Peyer's patch (tissue), 4 donors: ENCODE results near the gene C6. TPM values are rescaled to one million over a fixed set of nuclear protein-coding genes. Genes with fewer than 3 reads are reported as not detected.
"Not testable (repeated sequence)": the region's sequence is repeated elsewhere in the genome, so short reads cannot be mapped to it uniquely, and the experiment has no call there.

Source experiments
- DNase-seq, 3 donors: peaks; one replicate each; pipeline ENCODE4 v3.0.0-alpha.2; 2017 to 2019
- H3K27ac ChIP-seq, 4 donors: fragments of 200-600 bp; sonication (generic); one replicate each; pipeline ENCODE4 v1.5.1; 2016 to 2019
- H3K27me3 ChIP-seq, 2 donors: fragments of 200-600 bp; sonication (generic); one replicate each; pipeline ENCODE4 v1.5.1; 2019
- H3K36me3 ChIP-seq, 3 donors: fragments of 200-600 bp; sonication (generic); one replicate each; pipeline ENCODE4 v1.5.1; 2016 to 2019
- H3K4me1 ChIP-seq, 4 donors: fragments of 200-600 bp; sonication (generic); one replicate each; pipeline ENCODE4 v1.5.1; 2016 to 2019
- H3K4me3 ChIP-seq, 4 donors: fragments of 200-600 bp; sonication (generic); 1 replicate in 3 of 4; 2 replicates in 1 of 4; pipeline ENCODE4 v1.5.1; 2016 to 2019; ENCODE audit warnings: mild to moderate bottlenecking in 1 of 4
- H3K9me3 ChIP-seq, 4 donors: fragments of 200-600 bp; sonication (generic); one replicate each; pipeline ENCODE4 v1.5.1; 2016 to 2019; ENCODE audit warnings: mild to moderate bottlenecking in 1 of 4
- POLR2A ChIP-seq, 2 donors: fragments of 450-650 bp; IDR thresholded peaks; one replicate each; pipeline ENCODE4 v1.5.1; 2017; ENCODE audit warnings: antibody characterized with exemption in 2 of 2, mild to moderate bottlenecking in 2 of 2, moderate library complexity in 2 of 2
- total RNA-seq, 4 donors: library from RNA; depleted of rRNA; stranded (reverse); fragments of >200 nt; gene quantifications; one replicate each; pipeline ENCODE4 v1.1.0, GENCODE V29; 2016
- TF ChIP-seq, protein P1 (sequence below), 6 experiments: fragments of 450-650 bp in 4 of 6; fragments of 200-600 bp in 2 of 6; sonication (generic) in 1 of 6; IDR thresholded peaks; one replicate each; pipeline ENCODE4 v1.5.1; 2017 to 2019; ENCODE audit warnings: antibody characterized with exemption in 6 of 6, mild to moderate bottlenecking in 3 of 6, moderate library complexity in 1 of 6

The C6 gene
- total RNA-seq, 4 donors from 2014 or later, result 1.5 to 4.2 (median 2.8) TPM; not detected in 1

DNA sequence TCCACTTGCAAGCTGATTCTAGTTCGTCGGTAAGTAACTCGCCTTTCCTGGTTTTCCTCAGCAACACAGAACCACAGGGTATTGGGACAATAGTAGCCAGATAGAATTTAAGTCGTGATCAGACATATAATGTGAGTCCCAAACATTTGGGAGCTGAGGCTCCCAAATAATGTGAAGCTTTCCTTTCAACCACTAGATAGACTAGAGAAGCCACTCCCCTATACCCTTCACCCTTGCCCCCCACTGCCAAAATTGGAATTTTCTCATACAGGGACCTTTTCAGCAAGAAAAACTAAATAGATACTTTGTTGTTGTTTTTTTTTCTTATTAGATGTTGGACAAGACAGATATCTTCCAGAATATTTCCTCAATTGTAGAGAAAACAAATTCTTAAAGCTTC, 1.9 kb downstream of the C6 start:
- no peak overlapping the region for H3K27ac ChIP-seq
- TF ChIP-seq POLR2A (IDR thresholded peaks at IDR 0.05), result no peak
- TF ChIP-seq, protein P1, sequence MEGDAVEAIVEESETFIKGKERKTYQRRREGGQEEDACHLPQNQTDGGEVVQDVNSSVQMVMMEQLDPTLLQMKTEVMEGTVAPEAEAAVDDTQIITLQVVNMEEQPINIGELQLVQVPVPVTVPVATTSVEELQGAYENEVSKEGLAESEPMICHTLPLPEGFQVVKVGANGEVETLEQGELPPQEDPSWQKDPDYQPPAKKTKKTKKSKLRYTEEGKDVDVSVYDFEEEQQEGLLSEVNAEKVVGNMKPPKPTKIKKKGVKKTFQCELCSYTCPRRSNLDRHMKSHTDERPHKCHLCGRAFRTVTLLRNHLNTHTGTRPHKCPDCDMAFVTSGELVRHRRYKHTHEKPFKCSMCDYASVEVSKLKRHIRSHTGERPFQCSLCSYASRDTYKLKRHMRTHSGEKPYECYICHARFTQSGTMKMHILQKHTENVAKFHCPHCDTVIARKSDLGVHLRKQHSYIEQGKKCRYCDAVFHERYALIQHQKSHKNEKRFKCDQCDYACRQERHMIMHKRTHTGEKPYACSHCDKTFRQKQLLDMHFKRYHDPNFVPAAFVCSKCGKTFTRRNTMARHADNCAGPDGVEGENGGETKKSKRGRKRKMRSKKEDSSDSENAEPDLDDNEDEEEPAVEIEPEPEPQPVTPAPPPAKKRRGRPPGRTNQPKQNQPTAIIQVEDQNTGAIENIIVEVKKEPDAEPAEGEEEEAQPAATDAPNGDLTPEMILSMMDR (IDR thresholded peaks at IDR 0.05), result no peak
- no peaks in the 10 kb centered on the region for H3K4me1 ChIP-seq
- H3K9me3 ChIP-seq, result no peaks in the 10 kb centered on the region
- H3K27me3 ChIP-seq, result no peaks in the 10 kb centered on the region
- no peaks in the 10 kb centered on the region for H3K36me3 ChIP-seq
- no peak overlapping the region for H3K4me3 ChIP-seq
- no peak for DNase-seq

DNA sequence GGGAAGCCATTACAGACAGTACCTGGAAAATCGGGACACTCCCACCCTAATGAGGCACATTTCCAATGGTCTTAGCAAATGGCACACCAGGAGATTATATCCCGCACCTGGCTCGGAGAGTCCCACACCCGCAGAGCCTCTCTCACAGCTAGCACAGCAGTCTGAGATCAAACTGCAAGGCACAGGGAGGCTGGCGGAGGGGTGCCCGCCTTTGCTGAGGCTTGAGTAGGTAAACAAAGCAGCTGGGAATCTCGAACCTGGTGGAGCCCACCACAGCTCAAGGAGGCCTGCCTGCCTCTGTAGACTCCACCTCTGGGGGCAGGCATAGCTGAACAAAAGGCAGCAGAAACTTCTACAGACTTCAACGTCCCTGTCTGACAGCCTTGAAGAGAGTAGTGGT, 7.9 kb downstream of the C6 start:
- not testable (repeated sequence) for H3K4me3 ChIP-seq, H3K36me3 ChIP-seq, DNase-seq

DNA sequence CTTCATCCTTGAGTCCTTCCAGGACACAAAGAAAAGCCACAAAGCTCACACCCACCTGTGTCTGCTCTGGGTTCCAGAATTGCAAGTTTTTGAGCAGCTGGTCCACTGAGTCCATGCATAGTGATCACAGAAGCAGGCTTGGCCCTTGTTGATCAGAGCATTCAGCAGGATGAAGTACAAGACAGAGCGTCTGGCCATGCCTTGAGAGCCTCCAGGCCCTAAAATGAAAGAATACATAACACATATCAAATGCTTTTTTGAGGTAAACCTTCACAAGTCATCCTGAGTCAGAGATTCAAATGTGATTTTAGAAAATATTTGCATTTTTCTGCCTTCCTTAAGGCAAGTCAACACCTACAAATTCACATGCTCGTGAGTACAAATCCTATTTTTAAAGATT, 10.3 kb downstream of the C6 start:
- Histone ChIP-seq H3K27ac (no peak overlapping the region), H3K27me3 (no peaks in the 10 kb centered on the region), H3K9me3 (peaks cover 0 to 4% (median 0%) of the 10 kb centered on the region in 4 donors), H3K4me3 (no peak overlapping the region), H3K4me1 (no peaks in the 10 kb centered on the region), H3K36me3 (no peaks in the 10 kb centered on the region)
- DNase-seq, result no peak
- TF ChIP-seq POLR2A (IDR thresholded peaks at IDR 0.05), result no peak
- TF ChIP-seq, protein P1 (IDR thresholded peaks at IDR 0.05), result no peak

More for the DNA sequence above, 7.9 kb downstream of the C6 start:
- H3K27me3 ChIP-seq, H3K4me1 ChIP-seq, H3K9me3 ChIP-seq, H3K27ac ChIP-seq: not testable (repeated sequence)

DNA sequence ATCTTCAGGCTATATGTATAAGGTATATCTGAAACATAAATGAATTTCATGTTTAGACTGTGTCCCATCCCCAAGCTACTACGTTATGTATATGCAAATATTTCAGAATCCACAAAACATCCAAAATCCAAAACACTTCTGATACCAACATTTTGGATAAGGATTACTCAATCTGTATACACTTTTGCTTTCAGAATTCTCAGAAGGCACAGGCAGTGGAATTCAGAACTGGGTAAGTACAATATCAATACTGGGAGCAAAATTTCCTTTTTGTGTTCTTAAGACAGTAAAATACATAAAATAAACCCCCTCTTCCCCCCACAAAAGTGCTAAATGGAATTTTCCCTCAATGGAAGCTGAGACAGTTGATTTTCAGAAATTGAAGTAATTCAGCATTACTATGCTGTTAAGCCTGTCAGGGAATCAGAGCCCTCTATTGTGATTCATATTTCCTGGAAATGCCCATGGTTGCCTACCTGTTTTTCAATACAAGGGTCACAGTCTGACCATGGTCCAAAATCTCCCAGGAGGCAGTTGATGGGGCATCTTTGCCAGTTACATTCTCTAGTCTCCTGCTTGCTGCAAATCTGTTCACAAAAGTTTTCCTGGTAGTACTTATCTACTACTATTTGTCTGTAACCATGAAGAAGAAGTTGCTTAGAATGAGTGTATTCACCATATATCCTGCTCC, 12.1 kb downstream of the C6 start:
- DNase-seq, result no peak
- Histone ChIP-seq H3K4me3 (no peak overlapping the region), H3K36me3 (no peaks in the 10 kb centered on the region), H3K27me3 (no peaks in the 10 kb centered on the region), H3K27ac (no peak overlapping the region), H3K9me3 (peaks cover 0 to 4% (median 0%) of the 10 kb centered on the region in 4 donors), H3K4me1 (no peaks in the 10 kb centered on the region)
- TF ChIP-seq POLR2A (IDR thresholded peaks at IDR 0.05), result no peak
- TF ChIP-seq, protein P1 (IDR thresholded peaks at IDR 0.05), result no peak

DNA sequence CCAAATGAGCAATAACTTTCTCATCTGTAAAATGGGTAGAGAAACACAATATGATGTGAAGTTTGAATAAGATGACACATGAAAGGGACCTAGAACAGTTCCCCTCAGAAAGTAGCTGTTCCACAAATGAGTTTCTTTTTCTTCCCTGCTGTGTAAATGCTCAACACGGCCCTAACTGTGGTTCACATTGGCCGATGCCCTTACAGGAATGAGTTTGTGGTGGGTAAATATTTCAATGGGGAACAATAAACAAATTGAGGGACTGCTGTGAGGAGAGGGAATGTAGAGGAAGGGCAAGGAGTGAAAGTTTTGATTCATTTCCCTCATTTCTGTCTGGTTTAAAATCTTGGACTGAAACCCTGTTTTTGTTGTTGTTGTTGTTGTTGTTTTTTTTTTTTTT, 12.8 kb downstream of the C6 start:
- no peaks in the 10 kb centered on the region for H3K27me3 ChIP-seq
- TF ChIP-seq, protein P1 (IDR thresholded peaks at IDR 0.05), result no peak
- TF ChIP-seq POLR2A (IDR thresholded peaks at IDR 0.05), result no peak

DNA sequence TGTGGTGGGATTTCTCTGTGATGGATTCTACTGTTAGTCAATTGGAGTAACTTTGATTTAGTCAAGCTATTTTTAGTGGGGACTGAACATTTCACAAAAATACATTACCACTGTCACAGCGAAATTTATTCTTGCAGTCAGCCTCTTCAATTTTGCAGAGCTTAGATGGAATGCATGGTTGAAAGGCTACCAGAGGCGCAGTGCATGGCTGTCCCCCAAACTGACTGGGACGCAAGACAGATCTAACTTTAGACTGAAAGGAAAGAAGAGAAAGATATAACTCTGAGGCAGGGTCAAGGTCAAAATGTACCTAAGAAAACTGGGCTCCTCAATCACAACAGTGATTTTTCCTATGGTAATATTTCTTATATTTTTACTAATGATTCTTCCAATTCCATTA, 13.7 kb downstream of the C6 start:
- Histone ChIP-seq H3K27me3 (no peaks in the 10 kb centered on the region), H3K36me3 (no peaks in the 10 kb centered on the region), H3K9me3 (no peaks in the 10 kb centered on the region), H3K4me3 (no peak overlapping the region), H3K27ac (no peak overlapping the region), H3K4me1 (no peaks in the 10 kb centered on the region)
- TF ChIP-seq POLR2A (IDR thresholded peaks at IDR 0.05), result no peak
- TF ChIP-seq, protein P1 (IDR thresholded peaks at IDR 0.05), result no peak
- no peak for DNase-seq

More for the DNA sequence above, 12.8 kb downstream of the C6 start:
- Histone ChIP-seq H3K9me3 (peaks cover 0 to 2% (median 0%) of the 10 kb centered on the region in 4 donors), H3K4me3 (no peak overlapping the region), H3K27ac (no peak overlapping the region), H3K36me3 (no peaks in the 10 kb centered on the region), H3K4me1 (no peaks in the 10 kb centered on the region)
- DNase-seq, result no peak
